ENCODE measurements around the gene PKDCC.
"Not testable (repeated sequence)": the region's sequence is repeated elsewhere in the genome, so short reads cannot be mapped to it uniquely, and the experiment has no call there.

The PKDCC gene

GRCh38 chr2:42031281-42032223, 16.3 kb upstream of the PKDCC start:
- no peak for DNase-seq

GRCh38 chr2:42032224-42032620, 15.6 kb upstream of the PKDCC start:
- DNase-seq = no peak

DNA sequence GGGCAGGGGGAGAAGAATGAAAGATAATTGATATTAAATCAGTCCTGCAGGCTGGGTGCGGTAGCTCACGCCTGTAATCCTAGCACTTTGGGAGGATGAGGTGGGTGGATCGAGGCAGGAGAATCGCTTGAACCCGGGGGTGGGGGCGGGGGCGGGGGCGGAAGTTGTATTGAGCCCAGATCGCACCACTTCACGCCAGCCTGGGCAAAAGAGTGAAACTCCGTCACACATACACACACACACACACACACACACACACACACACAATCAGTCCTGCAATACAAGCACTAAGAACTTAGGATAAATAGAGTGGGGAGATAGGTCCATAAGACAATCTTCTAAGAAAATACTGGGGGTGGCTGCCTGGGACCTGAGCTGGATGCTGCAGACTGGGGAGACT, 15.1 kb upstream of the PKDCC start:
- DNase-seq = no peak

DNA sequence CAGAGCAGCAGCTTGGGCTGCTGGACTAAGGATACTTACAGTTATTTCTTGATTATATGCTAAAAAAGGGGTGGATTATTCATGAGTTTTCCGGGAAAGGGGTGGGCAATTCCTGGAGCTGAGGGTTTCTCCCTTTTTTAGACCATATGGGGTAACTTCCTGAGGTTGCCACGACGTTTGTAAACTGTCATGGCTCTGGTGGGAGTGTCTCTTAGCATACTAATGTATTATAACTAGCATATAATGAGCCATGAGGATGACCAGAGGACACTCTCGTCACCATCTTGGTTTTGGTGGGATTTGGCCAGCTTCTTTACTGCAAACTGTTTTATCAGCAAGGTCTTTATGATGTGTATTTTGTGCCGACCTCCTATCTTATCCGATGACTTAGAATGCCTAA, 13.7 kb upstream of the PKDCC start:
- DNase-seq = not testable (repeated sequence)

DNA sequence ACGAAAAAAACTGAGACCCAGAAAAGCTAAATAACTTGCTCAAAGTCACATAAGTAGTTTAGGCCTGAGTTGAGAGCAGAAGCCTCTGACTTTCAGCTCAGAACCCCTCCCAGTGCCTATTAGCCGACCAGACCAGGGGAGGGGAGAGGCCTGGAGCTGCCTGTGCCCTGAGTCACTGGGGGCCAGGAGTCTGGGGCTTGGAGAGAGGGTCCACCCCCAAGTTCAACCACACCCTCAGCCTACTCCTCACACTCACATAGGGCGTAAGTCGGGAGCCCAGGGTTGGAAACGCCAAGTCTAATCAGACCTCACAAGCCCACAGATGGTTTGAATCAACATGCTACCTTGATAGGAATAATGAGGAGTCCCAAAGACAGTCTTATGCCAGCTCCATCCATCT, 12.6 kb upstream of the PKDCC start:
- no peak for DNase-seq

- DNase-seq = peak; percentile 48
Observed at GRCh38 chr2:42036413-42036812, 11.4 kb upstream of the PKDCC start.

DNA sequence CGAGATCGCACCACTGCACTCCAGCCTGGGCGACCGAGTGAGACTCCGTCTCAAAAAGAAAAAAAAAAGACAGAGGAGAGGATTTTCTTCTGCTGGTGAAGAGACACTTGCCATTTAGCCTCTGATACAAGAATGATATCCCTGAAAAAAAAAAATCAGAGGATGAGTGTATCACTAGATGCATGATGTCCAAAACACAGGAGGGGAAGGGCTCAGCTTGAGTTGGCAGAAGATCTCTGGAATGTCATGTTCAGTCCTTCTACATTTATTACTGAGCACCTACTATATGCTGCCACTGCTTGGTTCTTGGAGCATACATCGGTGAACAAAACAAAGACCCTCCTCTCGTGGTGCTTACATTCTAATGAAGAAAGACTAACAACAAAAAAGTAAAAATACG, 10.9 kb upstream of the PKDCC start:
- no peak for DNase-seq

DNA sequence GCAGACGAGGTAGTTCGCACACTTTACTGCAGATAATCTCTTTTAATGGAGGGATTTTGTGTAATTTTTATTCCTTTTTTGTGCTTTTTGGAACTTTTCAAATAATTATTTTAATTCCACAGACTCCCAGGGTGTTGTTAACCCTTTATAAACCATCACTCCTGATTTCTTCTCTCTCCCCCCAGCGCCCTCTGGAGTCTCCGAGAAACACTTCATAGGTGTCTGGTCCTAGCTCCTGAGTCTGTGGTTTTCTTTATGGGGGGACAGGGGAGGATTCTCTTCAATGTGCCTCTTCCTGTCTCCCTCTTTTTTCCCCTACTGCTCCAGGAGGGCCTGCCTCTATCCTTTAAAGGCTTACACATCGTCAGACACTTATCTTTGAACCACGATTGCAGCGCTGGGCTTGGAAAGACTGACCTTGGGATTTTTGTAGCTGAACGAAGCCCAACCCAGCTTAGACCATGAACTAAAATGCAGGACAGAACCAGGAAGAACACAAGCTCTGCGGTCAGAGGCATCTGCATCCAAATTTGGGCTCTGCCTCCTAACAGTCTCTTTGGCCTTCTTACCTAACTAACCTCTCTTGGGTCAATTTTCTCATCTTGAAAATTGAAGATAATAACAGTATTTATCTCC, 7.1 kb upstream of the PKDCC start:
- DNase-seq = no peak

GRCh38 chr2:42041377-42042127, 6.3 kb upstream of the PKDCC start:
- no peak for DNase-seq

GRCh38 chr2:42042631-42043355, 5.0 kb upstream of the PKDCC start:
- DNase-seq = no peak

DNA sequence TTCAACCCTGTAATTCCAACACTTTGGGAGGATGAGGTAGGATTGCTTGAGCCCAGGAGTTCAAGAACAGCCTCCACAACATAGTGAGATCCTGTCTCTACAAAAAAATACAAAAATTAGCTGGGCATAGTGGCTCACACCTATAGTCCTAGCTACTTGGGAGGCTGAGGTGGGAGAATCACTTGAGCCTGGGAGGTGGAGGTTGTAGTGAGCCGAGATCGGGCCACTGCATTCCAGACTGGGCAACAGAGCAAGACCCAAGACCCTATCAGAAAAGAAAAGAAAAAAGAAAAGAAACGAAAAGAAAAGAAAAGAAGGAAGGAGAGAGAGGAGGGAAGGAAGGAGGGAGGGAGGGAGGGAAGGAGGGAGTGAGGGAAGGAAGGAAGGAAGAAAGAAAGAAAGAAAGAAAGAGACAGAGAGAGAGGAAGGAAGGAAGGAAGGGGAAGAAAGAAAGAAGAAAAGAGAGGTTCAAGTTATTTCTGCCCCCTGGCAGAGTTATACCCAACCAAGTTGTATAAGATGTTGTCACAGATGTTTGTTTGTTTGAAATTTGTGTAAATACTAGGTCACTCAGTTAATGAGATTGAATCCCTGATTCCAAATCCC, 3.9 kb upstream of the PKDCC start:
- no peak for DNase-seq

DNA sequence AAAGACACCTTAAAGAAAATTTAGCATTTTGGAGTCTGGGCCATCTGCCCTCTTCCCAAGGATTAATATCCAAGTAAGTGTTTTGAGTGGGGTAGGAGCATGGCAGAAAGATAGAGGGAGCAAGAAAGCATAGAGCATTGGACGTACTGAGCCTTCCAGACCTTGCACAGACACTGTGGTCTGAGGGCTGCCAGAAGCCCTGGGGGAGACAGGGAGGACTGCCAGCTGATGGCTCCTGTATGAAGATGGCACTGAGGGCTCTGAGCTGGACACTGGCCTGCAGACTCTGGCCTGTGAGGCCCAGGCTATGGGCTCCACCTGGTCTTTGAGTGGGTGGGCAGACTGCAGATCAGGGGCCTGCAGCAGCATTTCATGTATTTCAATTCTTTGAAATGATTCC, 2.9 kb upstream of the PKDCC start:
- no peak for DNase-seq

- DNase-seq = no peak
Observed at GRCh38 chr2:42045352-42045751, 2.5 kb upstream of the PKDCC start.

DNA sequence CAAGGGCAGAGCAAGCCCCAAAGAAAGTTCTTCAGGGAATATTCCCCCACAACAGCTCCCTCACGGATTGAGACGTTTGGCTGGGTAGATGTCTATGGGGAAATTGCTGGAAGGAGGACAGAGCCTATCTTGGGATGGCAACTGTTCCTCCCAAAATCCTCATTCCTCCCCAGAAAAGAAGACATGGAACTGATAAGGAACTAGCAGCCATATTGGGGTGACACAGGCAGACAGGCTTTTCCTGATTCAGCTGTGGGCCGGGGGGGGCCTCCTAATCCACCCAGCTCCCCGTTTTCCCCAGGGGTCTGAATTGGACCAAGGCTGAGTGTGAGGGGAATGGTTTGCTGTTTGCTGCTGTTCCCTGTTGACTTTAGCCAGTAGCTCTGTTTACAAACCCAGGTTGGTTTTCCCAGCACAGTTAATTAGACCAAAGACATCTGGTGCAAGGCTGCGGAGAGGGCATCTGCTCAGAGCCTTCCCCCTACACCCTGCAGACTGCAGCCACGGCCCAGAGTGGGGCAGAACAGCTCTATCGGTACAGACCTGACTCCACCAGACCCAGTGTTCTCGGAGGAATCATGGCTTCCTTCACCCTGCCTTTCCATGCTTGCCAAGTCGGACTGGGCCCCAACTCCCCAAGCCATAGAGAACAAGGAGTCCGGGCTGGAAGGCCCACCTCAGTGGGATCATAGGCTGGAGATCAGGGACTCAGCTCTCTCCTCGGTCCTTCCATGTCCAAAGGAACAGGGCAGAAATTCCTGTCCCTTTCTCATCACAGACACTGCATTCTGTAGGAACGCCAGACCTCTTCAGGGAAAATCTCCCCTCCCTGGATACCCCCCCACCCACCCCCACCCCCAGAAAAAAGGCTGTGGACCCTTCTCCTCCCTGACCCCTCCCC, 1.7 kb upstream of the PKDCC start:
- DNase-seq = peak; percentile 64

GRCh38 chr2:42046819-42047487, 868 bp upstream of the PKDCC start:
- DNase-seq = peak; percentile 4

DNA sequence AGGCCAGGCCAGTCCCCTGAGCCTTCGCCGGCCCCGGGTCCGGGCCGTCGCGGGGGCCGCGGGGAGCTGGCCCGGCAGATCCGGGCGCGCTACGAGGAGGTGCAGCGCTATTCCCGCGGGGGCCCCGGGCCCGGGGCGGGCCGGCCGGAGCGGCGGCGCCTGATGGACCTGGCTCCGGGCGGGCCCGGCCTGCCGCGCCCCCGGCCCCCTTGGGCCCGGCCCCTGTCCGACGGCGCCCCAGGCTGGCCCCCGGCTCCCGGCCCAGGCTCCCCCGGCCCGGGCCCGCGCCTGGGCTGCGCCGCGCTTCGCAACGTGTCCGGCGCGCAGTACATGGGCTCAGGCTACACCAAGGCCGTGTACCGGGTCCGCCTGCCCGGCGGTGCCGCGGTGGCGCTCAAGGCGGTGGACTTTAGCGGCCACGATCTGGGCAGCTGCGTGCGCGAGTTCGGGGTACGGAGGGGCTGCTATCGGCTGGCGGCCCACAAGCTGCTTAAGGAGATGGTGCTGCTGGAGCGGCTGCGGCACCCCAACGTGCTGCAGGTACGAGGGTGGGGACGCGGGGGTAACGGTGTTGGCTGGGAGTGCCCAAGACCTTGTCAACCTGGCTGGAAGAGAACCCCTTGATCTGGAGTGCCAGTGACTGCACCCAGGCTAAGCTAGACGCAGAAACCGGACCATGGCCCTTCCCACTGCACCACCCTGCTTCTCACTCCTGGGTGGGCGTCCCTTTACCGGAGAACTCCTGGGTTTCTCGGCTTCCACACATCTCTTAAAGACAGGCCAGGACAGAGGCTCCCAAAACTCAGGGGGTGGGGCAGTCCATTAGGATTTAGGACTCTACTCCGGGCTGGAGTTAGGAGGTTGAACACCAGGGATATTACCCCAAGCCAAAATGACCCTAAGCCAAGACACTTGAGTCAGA, 739 bp downstream of the PKDCC start:
- DNase-seq = no peak

DNA sequence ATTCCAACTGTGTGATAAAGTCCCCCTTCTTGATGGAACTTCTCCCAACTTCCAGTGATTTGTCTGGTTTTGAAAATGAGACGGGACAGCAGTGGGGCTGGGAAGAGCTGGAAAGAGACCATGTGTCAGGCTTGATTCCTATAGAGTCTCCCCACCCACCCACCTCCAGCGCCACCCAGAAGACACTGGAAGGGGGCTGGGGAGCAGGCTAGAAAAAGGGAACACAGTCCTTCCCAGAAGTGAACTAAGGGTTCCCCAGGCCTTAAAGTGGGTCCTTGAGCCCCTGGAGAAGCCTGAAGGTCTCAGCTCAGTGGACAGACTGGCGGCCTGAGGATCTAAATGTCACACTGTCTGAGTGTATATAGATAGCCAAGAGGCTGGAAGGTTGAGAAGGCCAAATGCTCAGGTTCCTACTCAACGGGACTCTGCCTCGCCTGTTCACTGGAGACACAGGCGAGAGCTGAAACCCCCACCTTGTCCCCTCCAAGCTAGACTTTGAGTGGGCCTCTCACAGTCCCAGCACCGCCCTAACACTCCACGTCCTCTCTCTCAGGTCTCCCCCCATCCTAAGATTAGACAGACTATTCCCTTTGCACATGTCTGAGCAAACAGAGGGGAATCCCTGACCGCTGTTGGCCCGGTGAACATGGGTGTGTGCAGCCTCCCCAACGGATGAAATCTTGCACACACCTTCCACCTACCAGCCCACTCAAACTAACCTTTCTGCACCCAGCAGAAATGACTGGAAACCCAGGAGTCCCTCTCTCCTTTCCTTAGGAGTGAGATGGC, 1.6 kb downstream of the PKDCC start:
- no peak for DNase-seq

DNA sequence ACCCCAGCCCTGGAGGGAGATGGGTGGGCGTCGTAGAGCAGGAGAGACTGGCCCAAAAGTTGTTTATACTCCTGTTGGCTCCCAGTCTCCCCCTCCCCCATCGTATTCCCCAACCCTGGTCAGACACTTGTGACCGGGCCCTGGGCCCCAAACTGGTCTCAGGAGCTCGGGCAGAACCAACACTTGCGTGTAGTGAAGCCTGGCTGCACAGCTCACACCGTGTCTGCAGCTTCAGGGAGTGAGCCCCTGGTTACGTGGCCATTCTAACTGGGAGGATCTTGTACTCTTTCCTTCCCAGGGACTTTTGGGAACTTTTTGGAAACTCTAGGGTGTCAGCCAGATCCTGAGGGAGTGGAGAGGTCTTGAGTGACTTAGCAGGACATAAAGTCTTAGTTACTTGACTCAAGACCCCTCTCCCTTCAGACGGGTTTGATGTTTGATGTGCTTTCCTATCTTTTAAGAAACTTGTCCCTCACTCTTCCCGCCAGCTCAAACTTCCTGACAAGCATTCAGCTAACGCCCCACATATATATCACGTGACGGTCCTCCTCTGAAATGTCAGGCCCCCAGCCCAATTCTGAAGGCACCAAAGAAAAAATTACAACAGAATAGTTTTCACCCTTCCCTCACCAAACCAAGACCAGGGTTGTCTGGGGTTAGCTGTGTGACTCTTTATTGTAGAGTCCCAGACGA, 2.3 kb downstream of the PKDCC start:
- DNase-seq = no peak
